Neural cell (in vitro differentiated cells): ENCODE results near the gene PHOSPHO2.
"Not testable (repeated sequence)": the region's sequence is repeated elsewhere in the genome, so short reads cannot be mapped to it uniquely, and the experiment has no call there.

Source experiments
- CTCF ChIP-seq: fragments of 450-650 bp; IDR thresholded peaks from 2 replicates; pipeline ENCODE4 v1.5.1; 2014; ENCODE audit warnings: antibody characterized with exemption, mild to moderate bottlenecking, moderate library complexity; ENCODE audit not compliant: poor library complexity, severe bottlenecking
- EZH2 ChIP-seq: fragments of 200-600, 300-800 bp; shearing (Covaris generic), sonication (generic); IDR thresholded peaks from 2 replicates; pipeline ENCODE4 v1.6.1; 2014; ENCODE audit warnings: antibody characterized with exemption, low read length, borderline replicate concordance, mild to moderate bottlenecking; ENCODE audit not compliant: insufficient read depth, poor library complexity, severe bottlenecking
- POLR2AphosphoS5 ChIP-seq: IDR thresholded peaks from 2 replicates; pipeline ENCODE4 v1.6.1; 2012
- REST ChIP-seq: IDR thresholded peaks from 2 replicates; pipeline ENCODE4 v1.6.1; 2012; ENCODE audit warnings: borderline replicate concordance
- SMC3 ChIP-seq: fragments of 450-650 bp; conservative IDR thresholded peaks from 2 replicates; pipeline ENCODE4 v1.6.1; 2014; ENCODE audit warnings: antibody characterized with exemption, mild to moderate bottlenecking, moderate library complexity; ENCODE audit not compliant: poor library complexity

DNA sequence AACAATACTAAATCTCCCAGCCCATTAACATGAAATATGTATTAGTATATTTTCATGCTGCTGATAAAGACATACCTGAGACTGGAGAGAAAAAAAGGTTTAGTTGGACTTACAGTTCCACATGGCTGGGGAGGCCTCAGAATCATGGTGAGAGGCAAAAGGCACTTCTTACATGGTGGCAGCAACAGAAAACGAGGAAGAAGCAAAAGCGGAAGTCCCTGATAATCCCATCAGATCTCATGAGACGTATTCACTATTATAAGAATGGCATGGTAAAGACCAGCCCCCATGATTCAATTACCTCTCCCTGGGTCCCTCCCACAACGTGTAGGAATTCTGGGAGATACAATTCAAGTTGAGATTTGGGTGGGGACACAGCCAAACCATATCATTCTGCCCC is 7.4 kb upstream of the PHOSPHO2 start:
- TF ChIP-seq CTCF, EZH2, SMC3, REST, POLR2AphosphoS5: not testable (repeated sequence)
